ENCODE results near the gene CASP6. TPM values are rescaled to one million over a fixed set of nuclear protein-coding genes. Genes with fewer than 3 reads are reported as not detected.

The CASP6 gene
- total and polyA plus RNA-seq, 2 of the 8 experiments (the other 6 are each of a cell fraction or from before 2014, with no cell fraction given), result 29.5 to 35.1 TPM

- no peaks in the 10 kb centered on the region for H4K20me1 ChIP-seq (replicated peaks in 1 of 2; ENCODE audit: control insufficient read depth in 1 of 2, insufficient read depth in 2 of 2, low read length in 2 of 2)
- no peak overlapping the region for H3K4ac ChIP-seq (replicated peaks; ENCODE audit: insufficient read length, low read depth, low read length)
- no peak overlapping the region for H3K9ac ChIP-seq (replicated peaks in 1 of 4; ENCODE audit: extremely low read depth in 1 of 4, low read depth in 3 of 4, low read length in 3 of 4)
- POLR2A ChIA-PET (ENCODE audit: partially characterized antibody), result interaction anchor here (1.0 kb wide), 1 partner anchor 17 kb away, joined by 6 read pairs; no protein-coding TSS in a partner anchor
- no peak overlapping the region for H3K23ac ChIP-seq (ENCODE audit: insufficient read length)
- H3K4me3 ChIP-seq (ENCODE audit: extremely low read depth in 1 of 4, insufficient read depth in 2 of 4, low read depth in 3 of 4, low read length in 4 of 4), result no peak overlapping the region
- no peak for FAIRE-seq
- H3K4me1 ChIP-seq (replicated peaks in 1 of 4; ENCODE audit: control insufficient read depth in 3 of 4, insufficient read depth in 4 of 4, low read length in 3 of 4), result peaks cover 0 to 7% (median 3%) of the 10 kb centered on the region in 4 experiments; a peak in 3 of 7 replicates
- CTCF ChIA-PET (ENCODE audit: partially characterized antibody), result interaction anchor here (1.6 kb wide), 1 partner anchor 252 kb away, joined by 4 read pairs; no protein-coding TSS in a partner anchor
- H2BK15ac ChIP-seq (ENCODE audit: low read length), result no peak overlapping the region
- no peak overlapping the region for H3K4me2 ChIP-seq (ENCODE audit: insufficient read depth in 1 of 2, low read depth in 2 of 2, low read length in 2 of 2)
- H2BK12ac ChIP-seq (ENCODE audit: low read depth, low read length), result no peak overlapping the region
- no peak overlapping the region for H3K27ac ChIP-seq (ENCODE audit: low read depth, low read length)
- no peaks in the 10 kb centered on the region for H3K27me3 ChIP-seq (replicated peaks in 1 of 4; ENCODE audit: control insufficient read depth in 3 of 4, extremely low read depth in 1 of 4, insufficient read depth in 3 of 4, low read length in 3 of 4)
- H3K14ac ChIP-seq (ENCODE audit: insufficient read length), result no peak overlapping the region
- no peak for TF ChIP-seq SP2 (IDR thresholded peaks at IDR 0.05; ENCODE audit: low read length)
- no peak for TF ChIP-seq EGR1 (IDR thresholded peaks at IDR 0.05; ENCODE audit: borderline replicate concordance, low read depth, low read length)
- no peak for TF ChIP-seq ATF2 (IDR thresholded peaks at IDR 0.05; ENCODE audit: low read length)
- TF ChIP-seq MAX (IDR thresholded peaks at IDR 0.05), result no peak
- no peak for TF ChIP-seq CTBP2 (IDR thresholded peaks at IDR 0.05; ENCODE audit: borderline replicate concordance, insufficient read depth, insufficient read length, low read length)
- TF ChIP-seq MAFK (IDR thresholded peaks at IDR 0.05; ENCODE audit: low read depth, low read length), result no peak
- no peak for TF ChIP-seq TBP (IDR thresholded peaks at IDR 0.05; ENCODE audit: low read depth, low read length)
- TF ChIP-seq CEBPB (IDR thresholded peaks at IDR 0.05; ENCODE audit: low read depth, low read length), result no peak
- no peak for TF ChIP-seq CTCF (IDR thresholded peaks at IDR 0.05; ENCODE audit: control extremely low read depth in 1 of 3, insufficient read depth in 1 of 3, low read depth in 1 of 3, low read length in 3 of 3)
- no peak for TF ChIP-seq TEAD4 (IDR thresholded peaks at IDR 0.05; ENCODE audit: low read depth, low read length)
- no peak for TF ChIP-seq SIRT6 (IDR thresholded peaks at IDR 0.05; ENCODE audit: low read length)
- H3K23me2 ChIP-seq (ENCODE audit: low read depth, low read length), result no peaks in the 10 kb centered on the region
- H2BK5ac ChIP-seq (ENCODE audit: low read depth, low read length), result no peak overlapping the region
- H3K18ac ChIP-seq (ENCODE audit: extremely low read depth, low read length), result no peak overlapping the region
- H3K36me3 ChIP-seq (ENCODE audit: control insufficient read depth in 2 of 4, insufficient read depth in 4 of 4, low read length in 3 of 4), result peaks cover 0 to 2% (median 0%) of the 10 kb centered on the region in 4 experiments; a peak in 2 of 8 replicates
- H4K5ac ChIP-seq (ENCODE audit: insufficient read length, low read depth, low read length), result no peak overlapping the region
- H2BK120ac ChIP-seq (replicated peaks; ENCODE audit: low read depth, low read length), result no peak overlapping the region
- H3K79me1 ChIP-seq (ENCODE audit: low read depth, low read length), result no peaks in the 10 kb centered on the region
- no peak overlapping the region for H3K56ac ChIP-seq (replicated peaks; ENCODE audit: insufficient read length, low read depth, low read length)
- no peaks in the 10 kb centered on the region for H3K79me2 ChIP-seq (ENCODE audit: control insufficient read depth in 1 of 2, insufficient read depth in 2 of 2, low read length in 2 of 2)
- H3K9me3 ChIP-seq (ENCODE audit: insufficient read depth in 2 of 2, low read depth in 1 of 2, low read length in 1 of 2), result no peaks in the 10 kb centered on the region
- no peak overlapping the region for H2AK5ac ChIP-seq (ENCODE audit: low read depth, low read length)
- H2BK20ac ChIP-seq (ENCODE audit: low read length), result no peak overlapping the region
- no peak for DNase-seq (ENCODE audit: low read depth in 1 of 2, low spot score in 2 of 2)
- H4K91ac ChIP-seq (replicated peaks; ENCODE audit: insufficient read length, low read length), result no peak overlapping the region
- H2AFZ ChIP-seq (ENCODE audit: low read length), result no peak overlapping the region
- H4K8ac ChIP-seq (ENCODE audit: extremely low read depth, insufficient read depth, low read length), result no peak overlapping the region
Measured at GRCh38 chr4:109684727-109685126, 18.5 kb downstream of the CASP6 start.
